OCI-LY3 (cell line): ENCODE data around the gene C1orf21.

Experiments used
- CTCF ChIP-seq: fragments of 200-600, 300-600 bp; sonication (generic); IDR thresholded peaks from 2 replicates; pipeline ENCODE4 v1.5.1; 2014; ENCODE audit warnings: antibody characterized with exemption, low read length, low read depth
- EZH2phosphoT487 ChIP-seq: fragments of 200-600 bp; shearing (Covaris generic); IDR thresholded peaks from 2 replicates; pipeline ENCODE4 v1.6.1; 2018; ENCODE audit warnings: antibody characterized with exemption, mixed run types, low read depth

- TF ChIP-seq CTCF: no peak
- no peak for TF ChIP-seq EZH2phosphoT487
These were observed 228.5 kb downstream of the C1orf21 start for GRCh38 chr1:184615301-184615700.
